ENCODE results near the gene ZNF343.

DNA sequence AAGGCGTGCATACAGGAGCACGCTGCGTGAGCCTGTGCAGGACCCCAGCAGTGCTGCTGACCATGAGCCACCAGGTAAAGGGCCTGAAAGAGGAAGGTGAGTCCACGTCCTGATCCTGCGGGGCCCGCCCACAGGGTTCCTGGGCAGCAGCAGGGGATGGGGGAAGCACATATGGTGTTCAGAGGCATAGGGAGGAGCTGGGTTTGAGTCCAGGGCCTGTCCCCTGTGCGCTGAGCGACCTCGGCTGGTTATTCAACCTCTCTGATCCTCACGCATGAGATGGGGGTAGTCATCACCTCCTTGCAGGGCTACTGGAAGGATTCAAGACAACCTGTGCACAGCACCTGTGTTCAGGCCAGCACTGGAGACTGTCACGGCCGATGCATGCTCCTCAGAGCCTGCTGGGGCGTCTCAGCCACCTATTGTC lies 27.9 kb upstream of the ZNF343 start, which contains the start of gene TMC2:
- TF ChIP-seq, protein P1, sequence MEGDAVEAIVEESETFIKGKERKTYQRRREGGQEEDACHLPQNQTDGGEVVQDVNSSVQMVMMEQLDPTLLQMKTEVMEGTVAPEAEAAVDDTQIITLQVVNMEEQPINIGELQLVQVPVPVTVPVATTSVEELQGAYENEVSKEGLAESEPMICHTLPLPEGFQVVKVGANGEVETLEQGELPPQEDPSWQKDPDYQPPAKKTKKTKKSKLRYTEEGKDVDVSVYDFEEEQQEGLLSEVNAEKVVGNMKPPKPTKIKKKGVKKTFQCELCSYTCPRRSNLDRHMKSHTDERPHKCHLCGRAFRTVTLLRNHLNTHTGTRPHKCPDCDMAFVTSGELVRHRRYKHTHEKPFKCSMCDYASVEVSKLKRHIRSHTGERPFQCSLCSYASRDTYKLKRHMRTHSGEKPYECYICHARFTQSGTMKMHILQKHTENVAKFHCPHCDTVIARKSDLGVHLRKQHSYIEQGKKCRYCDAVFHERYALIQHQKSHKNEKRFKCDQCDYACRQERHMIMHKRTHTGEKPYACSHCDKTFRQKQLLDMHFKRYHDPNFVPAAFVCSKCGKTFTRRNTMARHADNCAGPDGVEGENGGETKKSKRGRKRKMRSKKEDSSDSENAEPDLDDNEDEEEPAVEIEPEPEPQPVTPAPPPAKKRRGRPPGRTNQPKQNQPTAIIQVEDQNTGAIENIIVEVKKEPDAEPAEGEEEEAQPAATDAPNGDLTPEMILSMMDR (IDR thresholded peaks at IDR 0.05), result no peak
- TF ChIP-seq POLR2A (IDR thresholded peaks at IDR 0.05), result no peak

All from thyroid gland (tissue), 4 donors.